ENCODE results near the gene KAZN. TPM values are rescaled to one million over a fixed set of nuclear protein-coding genes. Genes with fewer than 3 reads are reported as not detected.

KAZN gene
- total and polyA plus RNA-seq, 2 of the 8 experiments (the other 6 are each of a cell fraction or from before 2014, with no cell fraction given) = 3.7 to 11.8 TPM

- Histone ChIP-seq H3K9ac (replicated peaks in 1 of 4; ENCODE audit: extremely low read depth in 1 of 4, low read depth in 3 of 4, low read length in 3 of 4) (no peak overlapping the region; a peak in 1 of 7 replicates), H3K27ac (ENCODE audit: low read depth, low read length) (no peak overlapping the region), H4K8ac (ENCODE audit: extremely low read depth, insufficient read depth, low read length) (no peak overlapping the region; the same call in 1 of the 2 replicates), H3K4ac (replicated peaks; ENCODE audit: insufficient read length, low read depth, low read length) (no peak overlapping the region), H2AFZ (ENCODE audit: low read length) (no peak overlapping the region), H3K23ac (ENCODE audit: insufficient read length) (no peak overlapping the region), H4K5ac (ENCODE audit: insufficient read length, low read depth, low read length) (no peak overlapping the region), H3K14ac (ENCODE audit: insufficient read length) (no peak overlapping the region), H2BK5ac (ENCODE audit: low read depth, low read length) (no peak overlapping the region), H3K79me2 (ENCODE audit: control insufficient read depth in 1 of 2, insufficient read depth in 2 of 2, low read length in 2 of 2) (no peaks in the 10 kb centered on the region), H3K23me2 (ENCODE audit: low read depth, low read length) (no peaks in the 10 kb centered on the region; the same call in 1 of the 2 replicates), H3K36me3 (ENCODE audit: control insufficient read depth in 2 of 4, insufficient read depth in 4 of 4, low read length in 3 of 4) (no peaks in the 10 kb centered on the region), H3K27me3 (replicated peaks in 1 of 4; ENCODE audit: control insufficient read depth in 3 of 4, extremely low read depth in 1 of 4, insufficient read depth in 3 of 4, low read length in 3 of 4) (no peaks in the 10 kb centered on the region; a peak in 1 of 7 replicates), H3K18ac (ENCODE audit: extremely low read depth, low read length) (no peak overlapping the region), H2BK15ac (ENCODE audit: low read length) (no peak overlapping the region), H4K20me1 (replicated peaks in 1 of 2; ENCODE audit: control insufficient read depth in 1 of 2, insufficient read depth in 2 of 2, low read length in 2 of 2) (peaks cover 0 to 1% of the 10 kb centered on the region in 2 experiments), H3K56ac (replicated peaks; ENCODE audit: insufficient read length, low read depth, low read length) (no peak overlapping the region), H2AK5ac (ENCODE audit: low read depth, low read length) (no peak overlapping the region), H3K4me1 (replicated peaks in 1 of 4; ENCODE audit: control insufficient read depth in 3 of 4, insufficient read depth in 4 of 4, low read length in 3 of 4) (peaks cover 0 to 12% (median 3%) of the 10 kb centered on the region in 4 experiments; a peak in 2 of 7 replicates), H2BK20ac (ENCODE audit: low read length) (no peak overlapping the region), H2BK12ac (ENCODE audit: low read depth, low read length) (no peak overlapping the region), H3K4me2 (ENCODE audit: insufficient read depth in 1 of 2, low read depth in 2 of 2, low read length in 2 of 2) (no peak overlapping the region), H2BK120ac (replicated peaks; ENCODE audit: low read depth, low read length) (no peak overlapping the region), H3K9me3 (ENCODE audit: insufficient read depth in 2 of 2, low read depth in 1 of 2, low read length in 1 of 2) (peaks cover 5 to 7% of the 10 kb centered on the region in 2 experiments; a peak in 3 of 4 replicates), H4K91ac (replicated peaks; ENCODE audit: insufficient read length, low read length) (no peak overlapping the region), H3K4me3 (ENCODE audit: extremely low read depth in 1 of 4, insufficient read depth in 2 of 4, low read depth in 3 of 4, low read length in 4 of 4) (no peak overlapping the region), H3K79me1 (ENCODE audit: low read depth, low read length) (no peaks in the 10 kb centered on the region; the same call in 1 of the 2 replicates)
- no peak for FAIRE-seq
- ChIA-PET CTCF (ENCODE audit: partially characterized antibody) (interaction anchor here (0.5 to 1.0 kb wide), 2 partner anchors 62 to 260 kb away, joined by 3 to 5 read pairs; no protein-coding TSS in a partner anchor), POLR2A (ENCODE audit: partially characterized antibody) (interaction anchor here (0.8 to 1.5 kb wide), 2 partner anchors 10 to 610 kb away, joined by 3 to 4 read pairs; no protein-coding TSS in a partner anchor)
- DNase-seq (ENCODE audit: low read depth in 1 of 2, low spot score in 2 of 2) = no peak
- 87% methylated on average over 13 of the region's 13 CpGs; no CpG with 5 or more reads in 1 of the 2 experiments for WGBS, 2 experiments (ENCODE audit: extremely low coverage in 1 of 2, insufficient coverage in 1 of 2, insufficient read length in 1 of 2, insufficient replicate concordance in 2 of 2, low coverage in 1 of 2, low lambda C conversion rate in 2 of 2, missing lambda C conversion rate in 1 of 2)
- TF ChIP-seq JUND (IDR thresholded peaks at IDR 0.05; ENCODE audit: low read length) (no peak), EGR1 (IDR thresholded peaks at IDR 0.05; ENCODE audit: borderline replicate concordance, low read depth, low read length) (no peak), ATF2 (IDR thresholded peaks at IDR 0.05; ENCODE audit: low read length) (no peak), CHD2 (IDR thresholded peaks at IDR 0.05; ENCODE audit: low read length) (no peak), SP4 (IDR thresholded peaks at IDR 0.05; ENCODE audit: low read length) (no peak), HDAC6 (IDR thresholded peaks at IDR 0.05; ENCODE audit: low read depth, low read length) (no peak), SP1 (IDR thresholded peaks at IDR 0.05; ENCODE audit: low read depth, low read length) (no peak), TAF1 (IDR thresholded peaks at IDR 0.05; ENCODE audit: low read depth, low read length) (no peak), BRCA1 (IDR thresholded peaks at IDR 0.05; ENCODE audit: low read depth, low read length) (no peak), SIRT6 (IDR thresholded peaks at IDR 0.05; ENCODE audit: low read length) (no peak), CEBPB (IDR thresholded peaks at IDR 0.05; ENCODE audit: low read depth, low read length) (no peak), KDM1A (IDR thresholded peaks at IDR 0.05; ENCODE audit: borderline replicate concordance, low read length) (no peak), SUZ12 (IDR thresholded peaks at IDR 0.05; ENCODE audit: low read length) (no peak)
Observed at GRCh38 chr1:14678011-14678638, 79.6 kb downstream of the KAZN start.
